Pulmonary artery endothelial cell (primary cell): ENCODE measurements around the gene BRSK1. TPM values are rescaled to one million over a fixed set of nuclear protein-coding genes. Genes with fewer than 3 reads are reported as not detected.

Source experiments
- DNase-seq: peaks from one replicate; pipeline ENCODE4 v3.0.0-alpha.2; 2011; ENCODE audit warnings: low read depth, low spot score
- total RNA-seq: library from RNA; depleted of rRNA; stranded (reverse); fragments of >200 nt; gene quantifications from 2 replicates; pipeline ENCODE4 v1.2.3, GENCODE V29; 2014

The BRSK1 gene
- total RNA-seq: 0.07 and 0.40 TPM in 2 replicates

DNA sequence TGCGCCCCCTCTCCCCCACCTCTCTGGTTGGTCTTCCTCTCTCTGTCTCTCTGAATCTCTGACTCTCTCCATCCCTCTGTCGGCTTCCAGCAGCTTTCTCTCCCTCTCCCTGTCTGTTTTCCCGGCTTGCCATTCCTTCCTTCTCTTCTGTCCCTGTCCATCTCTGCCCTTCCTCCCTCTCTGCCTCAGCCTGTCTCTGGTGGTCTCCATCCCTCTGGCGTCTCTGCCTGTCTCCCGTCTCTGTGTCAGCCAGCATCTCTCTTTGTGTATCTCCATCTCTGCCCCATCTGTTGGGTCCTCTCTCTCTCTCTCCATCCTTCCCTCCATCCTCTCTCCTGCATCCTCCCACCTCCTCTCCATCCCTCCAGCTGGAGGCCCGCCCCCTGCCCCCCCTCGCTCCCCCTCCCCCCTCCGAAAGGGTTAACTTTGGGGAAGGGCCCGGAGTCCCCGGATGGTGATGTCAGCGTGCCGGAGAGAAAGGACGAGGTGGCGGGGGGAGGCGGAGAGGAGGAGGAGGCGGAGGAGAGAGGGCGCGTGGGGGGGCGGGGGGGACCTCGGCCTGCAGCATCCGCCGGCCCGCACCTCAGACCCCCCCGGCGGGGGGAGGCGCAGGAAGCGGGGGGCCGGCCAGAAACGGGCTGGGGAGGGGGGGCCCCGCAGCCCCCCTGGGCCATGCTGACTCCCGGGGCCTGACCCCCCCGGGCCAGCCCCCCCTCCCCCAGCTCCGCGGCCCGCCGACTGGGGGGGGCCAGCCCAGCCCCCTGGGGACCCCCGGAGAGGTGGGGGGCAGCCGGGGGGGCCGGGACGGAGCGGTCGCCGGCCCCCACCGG lies at the start of gene BRSK1:
BRSK1 (plus strand) TSS at position 450 of the 830 bp plus-strand sequence. CDS start 446 bp downstream, outside the sequence.
- DNase-seq: no peak

DNA sequence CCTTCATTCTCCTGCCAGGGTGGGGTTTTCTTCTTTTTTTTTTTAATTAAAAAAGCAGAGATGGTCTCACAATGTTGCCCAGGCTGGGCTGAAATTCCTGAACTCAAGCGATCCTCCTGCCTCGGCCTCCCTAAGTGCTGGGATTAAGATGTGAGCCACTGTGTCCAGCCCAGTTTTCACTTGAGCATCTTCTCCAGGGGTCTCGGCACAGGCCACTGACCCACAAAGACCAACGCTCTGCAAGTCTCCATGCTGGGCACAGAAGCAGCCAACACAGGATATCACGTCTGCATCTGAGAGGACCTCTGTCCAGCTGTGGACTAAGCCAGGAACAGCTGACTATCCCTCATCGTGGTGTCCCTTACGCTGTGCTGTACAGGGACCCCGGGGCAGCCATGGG lies 45.8 kb upstream of the BRSK1 start:
- no peak for DNase-seq

- no peak for DNase-seq
These were observed 44.8 kb upstream of the BRSK1 start for GRCh38 chr19:55239004-55239403.

- no peak for DNase-seq
These were observed 43.1 kb upstream of the BRSK1 start for GRCh38 chr19:55240713-55241020.

GRCh38 chr19:55241143-55241934 lies 42.5 kb upstream of the BRSK1 start:
- DNase-seq: no peak

DNA sequence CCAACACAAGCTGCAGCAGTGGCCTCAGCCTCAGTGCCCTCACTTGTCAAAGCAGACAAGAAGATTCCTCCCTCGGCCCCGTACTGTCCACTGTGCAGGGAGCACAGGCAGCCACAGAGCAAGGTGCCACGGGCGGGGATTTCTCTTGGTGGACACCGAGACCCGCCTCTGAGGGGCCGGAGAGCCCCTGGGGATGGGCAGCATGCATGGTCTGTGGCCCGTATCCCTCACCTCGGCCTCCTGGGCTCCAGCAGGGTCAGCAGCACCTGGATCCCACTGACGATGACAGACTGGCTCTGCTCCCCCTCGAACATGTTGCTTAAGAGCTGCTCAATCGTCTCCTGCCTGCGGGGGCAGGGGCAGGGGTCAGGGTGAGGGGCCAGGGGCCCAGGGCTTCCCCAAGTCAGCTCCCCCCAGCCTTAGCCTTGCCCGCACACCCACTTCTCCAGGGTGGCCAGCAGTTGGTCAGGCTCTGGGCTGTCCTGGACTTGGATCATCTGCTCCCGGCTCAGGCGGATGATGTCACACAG lies 41.8 kb upstream of the BRSK1 start:
- no peak for DNase-seq

DNA sequence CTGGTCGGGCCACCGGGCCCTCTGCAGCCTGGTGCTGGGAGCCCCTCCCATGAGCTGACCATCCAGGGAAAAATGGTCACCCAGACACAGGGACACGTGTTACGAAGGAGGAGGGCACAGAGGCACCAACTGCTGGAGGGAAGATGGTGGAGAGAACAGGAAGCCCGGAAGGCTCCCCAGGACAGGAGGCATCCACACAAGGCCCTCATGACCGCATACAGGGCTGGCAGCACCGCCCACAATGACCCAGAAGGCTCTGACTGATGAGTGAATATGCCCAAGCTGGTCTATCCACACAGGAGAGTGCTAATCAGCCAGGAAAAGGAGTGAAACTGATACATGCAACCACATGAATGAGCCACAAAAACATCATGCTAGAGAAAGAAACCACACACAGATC lies 41.3 kb upstream of the BRSK1 start:
- DNase-seq: no peak

- no peak for DNase-seq
These were observed 39.7 kb upstream of the BRSK1 start for GRCh38 chr19:55244004-55244680.

DNA sequence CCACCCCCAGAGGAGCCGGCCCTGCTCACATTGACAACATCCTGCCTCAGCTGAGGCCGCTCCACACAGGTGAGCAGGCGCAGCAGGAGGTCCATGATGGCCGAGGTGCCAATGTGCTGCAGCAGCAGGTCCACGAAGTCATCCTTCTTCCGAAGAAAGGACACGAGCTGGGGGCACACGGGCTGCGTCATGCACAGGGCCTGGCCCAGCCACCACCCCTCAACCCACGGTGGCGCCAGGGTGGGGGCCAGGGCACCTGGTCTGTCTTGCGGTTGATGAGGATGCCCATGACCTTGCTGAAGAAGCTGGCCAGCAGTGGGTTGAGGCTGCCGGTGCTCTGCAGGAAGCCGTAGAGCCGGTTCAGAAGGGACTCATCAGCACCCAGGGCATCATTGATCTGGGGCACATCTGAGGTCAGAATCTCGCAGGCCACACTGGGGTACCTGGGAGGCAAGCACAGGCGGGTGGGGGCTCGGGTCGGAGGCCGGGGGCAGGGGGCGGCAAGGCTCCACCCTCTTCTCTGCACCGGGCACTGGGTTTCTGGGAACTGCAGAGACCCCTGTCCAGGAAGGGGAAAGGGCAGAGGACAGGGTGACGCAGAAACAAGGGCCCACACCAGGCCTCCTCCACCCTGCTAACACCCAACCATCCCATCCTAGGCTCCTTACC lies 38.4 kb upstream of the BRSK1 start:
- no peak for DNase-seq

GRCh38 chr19:55246462-55247451 lies 37.0 kb upstream of the BRSK1 start:
- DNase-seq: no peak

DNA sequence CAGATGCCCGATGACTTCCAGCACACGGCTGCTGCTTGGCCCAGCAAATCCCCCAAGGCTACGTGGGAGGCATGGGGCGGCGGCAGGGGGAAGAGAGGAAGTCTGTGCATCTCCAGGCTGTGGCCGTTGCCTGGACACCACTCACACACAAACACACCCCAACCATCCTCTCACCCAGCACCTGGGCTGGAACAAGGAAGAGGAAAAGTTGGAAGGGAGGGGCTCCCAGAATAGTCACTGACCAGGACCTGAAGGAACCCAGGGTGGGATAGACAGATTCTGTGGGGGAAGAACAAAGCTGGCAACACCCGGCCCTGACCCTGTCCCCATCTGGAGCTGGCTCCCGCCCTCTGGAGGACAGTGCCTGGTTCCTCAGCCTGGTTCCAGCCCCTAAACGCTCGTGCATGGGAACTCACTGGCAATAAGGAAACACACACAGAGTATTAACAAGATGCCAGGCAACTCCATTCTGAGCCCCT lies 36.1 kb upstream of the BRSK1 start:
- DNase-seq: no peak

GRCh38 chr19:55248166-55248675 lies 35.6 kb upstream of the BRSK1 start:
- no peak for DNase-seq

DNA sequence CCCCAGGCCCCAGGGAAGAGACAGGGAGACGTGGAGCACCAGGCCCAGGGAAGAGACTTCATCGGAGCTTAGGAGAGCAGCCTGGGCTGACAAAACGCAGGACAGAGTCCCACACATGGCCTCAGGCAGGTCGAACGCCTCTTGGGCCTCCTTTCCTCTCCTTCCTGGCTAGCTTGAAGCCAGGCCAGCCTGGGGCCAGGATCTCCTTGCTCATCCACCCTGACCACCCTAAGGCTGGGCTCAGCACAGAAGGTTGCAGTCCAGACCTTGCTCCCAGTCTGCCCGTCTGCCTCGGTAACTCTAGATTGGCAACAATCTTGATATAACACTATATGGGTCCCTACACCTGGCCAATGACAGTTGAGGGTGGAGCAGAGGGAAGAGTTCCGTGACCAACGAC lies 35.1 kb upstream of the BRSK1 start:
- DNase-seq: no peak

DNA sequence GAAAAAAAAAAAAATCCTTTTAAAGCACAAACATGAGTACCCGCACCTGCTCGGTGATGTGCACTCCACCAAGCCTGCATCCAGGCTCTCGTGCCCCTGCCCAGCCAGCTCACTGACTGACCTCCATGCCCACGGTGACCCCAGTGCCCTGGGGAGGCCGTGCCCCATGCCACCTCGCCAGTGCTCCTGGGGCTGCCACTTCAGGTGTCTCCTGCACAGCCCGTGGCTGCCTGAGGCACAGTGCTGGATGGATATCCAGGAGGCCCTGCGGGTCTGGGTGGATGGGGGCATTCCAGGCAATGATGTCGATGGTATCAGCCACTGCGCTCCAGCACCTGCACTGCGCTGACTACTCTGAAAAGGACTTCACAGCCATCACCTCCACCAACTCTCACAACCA lies 34.0 kb upstream of the BRSK1 start:
- DNase-seq: no peak

GRCh38 chr19:55250262-55251036 lies 33.3 kb upstream of the BRSK1 start:
- DNase-seq: no peak

GRCh38 chr19:55251341-55252081 lies 32.3 kb upstream of the BRSK1 start:
- DNase-seq: no peak

- no peak for DNase-seq
These were observed 30.8 kb upstream of the BRSK1 start for GRCh38 chr19:55252760-55253663.
